Skin epidermis (tissue), 12 donors: ENCODE measurements around the gene DCAF8.
A peak's percentile ranks its signal among the peaks of the same experiment; 100 is the strongest.

Source experiments
- H3K27ac ChIP-seq, 21 experiments: fragments of 200-600 bp; sonication (generic) in 11 of 21; one replicate each; pipeline ENCODE4 v1.5.0; 2020; ENCODE audit warnings: mild to moderate bottlenecking in 3 of 21, inconsistent platforms in 2 of 21, moderate library complexity in 2 of 21
- H3K4me3 ChIP-seq, 7 experiments: fragments of 200-600 bp; sonication (generic) in 2 of 7; one replicate each; pipeline ENCODE4 v1.5.0; 2020; ENCODE audit warnings: inconsistent platforms in 2 of 7, mild to moderate bottlenecking in 2 of 7, moderate library complexity in 1 of 7

Gene DCAF8

GRCh38 chr1:160187407-160187806, 74.9 kb downstream of the DCAF8 start:
- H3K4me3 ChIP-seq, result no peak overlapping the region
- H3K27ac ChIP-seq, result no peak overlapping the region

- Histone ChIP-seq H3K27ac (no peak overlapping the region), H3K4me3 (no peak overlapping the region)
Observed at GRCh38 chr1:160186729-160187128, 75.6 kb downstream of the DCAF8 start.

- no peak overlapping the region for H3K4me3 ChIP-seq
- H3K27ac ChIP-seq, result no peak overlapping the region
Observed at GRCh38 chr1:160186246-160186645, 76.1 kb downstream of the DCAF8 start.

GRCh38 chr1:160179336-160179735, 83.0 kb downstream of the DCAF8 start:
- H3K4me3 ChIP-seq, result no peak overlapping the region
- H3K27ac ChIP-seq, result no peak overlapping the region

- no peak overlapping the region for H3K27ac ChIP-seq
- H3K4me3 ChIP-seq, result no peak overlapping the region
Observed at GRCh38 chr1:160178731-160179130, 83.6 kb downstream of the DCAF8 start.

GRCh38 chr1:160177667-160178066, 84.7 kb downstream of the DCAF8 start:
- H3K27ac ChIP-seq, result peak overlapping the region in 2 of 21 experiments; percentile 14 to 17
- no peak overlapping the region for H3K4me3 ChIP-seq

GRCh38 chr1:160177231-160177630, 85.1 kb downstream of the DCAF8 start:
- H3K27ac ChIP-seq, result peak overlapping the region in 2 of 21 experiments; percentile 14 to 17
- no peak overlapping the region for H3K4me3 ChIP-seq

GRCh38 chr1:160171980-160172379, 90.4 kb downstream of the DCAF8 start:
- Histone ChIP-seq H3K27ac (no peak overlapping the region), H3K4me3 (no peak overlapping the region)

GRCh38 chr1:160171354-160171753, 91.0 kb downstream of the DCAF8 start:
- Histone ChIP-seq H3K27ac (no peak overlapping the region), H3K4me3 (no peak overlapping the region)

GRCh38 chr1:160169553-160170399, 92.6 kb downstream of the DCAF8 start:
- no peak overlapping the region for H3K4me3 ChIP-seq
- H3K27ac ChIP-seq, result peak overlapping the region in 1 of 21 experiments; percentile 29

GRCh38 chr1:160168609-160169369, 93.6 kb downstream of the DCAF8 start:
- Histone ChIP-seq H3K4me3 (no peak overlapping the region), H3K27ac (peak overlapping the region in 2 of 21 experiments; percentile 29)

GRCh38 chr1:160168016-160168415, 94.3 kb downstream of the DCAF8 start:
- H3K4me3 ChIP-seq, result no peak overlapping the region
- no peak overlapping the region for H3K27ac ChIP-seq

- no peak overlapping the region for H3K4me3 ChIP-seq
- H3K27ac ChIP-seq, result no peak overlapping the region
Observed at GRCh38 chr1:160167580-160167979, 94.8 kb downstream of the DCAF8 start.

GRCh38 chr1:160167056-160167455, 95.3 kb downstream of the DCAF8 start:
- Histone ChIP-seq H3K27ac (no peak overlapping the region), H3K4me3 (no peak overlapping the region)

- H3K4me3 ChIP-seq, result no peak overlapping the region
Observed at GRCh38 chr1:160166166-160166868, 96.0 kb downstream of the DCAF8 start.

More at GRCh38 chr1:160166166-160166868, 96.0 kb downstream of the DCAF8 start:
- no peak overlapping the region for H3K27ac ChIP-seq
